Astrocyte of the hippocampus (primary cell): Measurements from ENCODE around the gene TUBA4A.

ENCODE experiments used
- DNase-seq: peaks from one replicate; pipeline ENCODE4 v3.0.0; 2011; ENCODE audit warnings: low read depth, low spot score

TUBA4A gene

GRCh38 chr2:219234331-219234730, 19.4 kb downstream of the TUBA4A start:
- DNase-seq: no peak

- no peak for DNase-seq
These were observed 23.6 kb downstream of the TUBA4A start for GRCh38 chr2:219230059-219230540.

- DNase-seq: peak; percentile 99
These were observed 24.2 kb downstream of the TUBA4A start, which contains the start of the genes ANKZF1 and ATG9A for GRCh38 chr2:219229305-219230058. Gene ANKZF1, plus strand, starts transcription at chr2:219229806. Its CDS starts 452 bp downstream, at chr2:219230258. Gene ATG9A, minus strand, starts transcription at chr2:219229636. Its CDS starts 1,612 bp downstream, at chr2:219228024.

- DNase-seq: no peak
These were observed 24.8 kb downstream of the TUBA4A start for GRCh38 chr2:219228911-219229304.

GRCh38 chr2:219228041-219228910, 25.4 kb downstream of the TUBA4A start:
- DNase-seq: peak; percentile 11

- no peak for DNase-seq
These were observed 28.4 kb downstream of the TUBA4A start for GRCh38 chr2:219225350-219225749.

- DNase-seq: no peak
These were observed 29.7 kb downstream of the TUBA4A start for GRCh38 chr2:219223831-219224610.

GRCh38 chr2:219221957-219222518, 31.7 kb downstream of the TUBA4A start:
- no peak for DNase-seq

GRCh38 chr2:219220652-219221402, 32.9 kb downstream of the TUBA4A start:
- no peak for DNase-seq

- DNase-seq: no peak
These were observed 33.8 kb downstream of the TUBA4A start for GRCh38 chr2:219219784-219220532.

GRCh38 chr2:219218732-219219701, 34.7 kb downstream of the TUBA4A start, which contains the start of gene ABCB6:
Gene ABCB6, minus strand, starts transcription at chr2:219218958. Its CDS starts 285 bp downstream, at chr2:219218673.
- peak; percentile 98 for DNase-seq

GRCh38 chr2:219218217-219218731, 35.4 kb downstream of the TUBA4A start:
- peak; percentile 96 for DNase-seq

GRCh38 chr2:219216535-219216915, 37.2 kb downstream of the TUBA4A start:
- DNase-seq: no peak

- DNase-seq: no peak
These were observed 37.7 kb downstream of the TUBA4A start for GRCh38 chr2:219215871-219216534.

- no peak for DNase-seq
These were observed 38.9 kb downstream of the TUBA4A start for GRCh38 chr2:219214786-219215185.

- no peak for DNase-seq
These were observed 39.6 kb downstream of the TUBA4A start for GRCh38 chr2:219214141-219214540.

- DNase-seq: no peak
These were observed 40.1 kb downstream of the TUBA4A start for GRCh38 chr2:219213486-219214071.
